OCI-LY1 (cell line): Measurements from ENCODE around the gene MEIOB.

Source experiments
- EZH2 ChIP-seq: fragments of 200-600 bp; sonication (generic), shearing (Covaris generic); IDR thresholded peaks from 2 replicates; pipeline ENCODE4 v1.8.0; 2017; ENCODE audit warnings: borderline replicate concordance, mixed run types, mild to moderate bottlenecking, antibody characterized with exemption, low read length, moderate library complexity, mixed read lengths
- TF ChIP-seq, protein P1 (sequence below): fragments of 200-600 bp; sonication (generic), shearing (Covaris generic); IDR thresholded peaks from 2 replicates; pipeline ENCODE4 v1.5.1; 2017; ENCODE audit warnings: mild to moderate bottlenecking, antibody characterized with exemption, low read length, moderate library complexity, mixed read lengths

DNA sequence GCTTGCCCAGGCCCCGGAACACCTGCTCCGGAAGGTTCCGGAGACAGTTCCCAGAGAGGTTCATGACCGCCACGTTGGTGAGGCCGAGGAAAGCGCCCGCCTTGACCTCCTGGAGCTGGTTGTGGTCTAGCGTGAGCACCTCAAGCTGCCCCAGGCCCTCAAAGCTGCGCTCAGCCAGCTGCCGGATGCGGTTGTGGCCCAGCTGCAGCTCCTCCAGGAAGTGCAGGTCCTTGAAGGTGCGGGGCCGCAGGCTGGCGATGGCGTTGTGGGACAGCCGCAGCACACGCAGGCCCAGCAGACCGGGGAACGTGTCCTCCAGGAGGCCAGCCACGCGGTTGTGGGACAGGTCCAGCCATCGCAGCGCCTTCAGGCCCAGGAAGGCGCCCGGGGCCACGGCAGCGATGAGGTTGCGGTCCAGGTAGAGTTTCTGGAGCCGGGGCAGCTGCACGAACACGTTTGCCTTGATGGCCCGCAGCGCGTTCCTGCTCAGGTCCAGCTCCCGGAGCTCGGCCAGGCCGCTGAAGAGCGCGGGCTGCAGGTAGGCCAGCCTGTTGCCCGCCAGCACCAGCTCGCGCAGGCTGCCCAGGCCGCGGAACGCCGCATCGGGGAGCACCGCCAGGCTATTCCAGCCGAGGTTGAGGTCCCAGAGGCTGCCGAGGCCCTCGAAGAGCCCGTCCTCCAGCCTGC is 80.6 kb downstream of the MEIOB start:
- TF ChIP-seq, protein P1, sequence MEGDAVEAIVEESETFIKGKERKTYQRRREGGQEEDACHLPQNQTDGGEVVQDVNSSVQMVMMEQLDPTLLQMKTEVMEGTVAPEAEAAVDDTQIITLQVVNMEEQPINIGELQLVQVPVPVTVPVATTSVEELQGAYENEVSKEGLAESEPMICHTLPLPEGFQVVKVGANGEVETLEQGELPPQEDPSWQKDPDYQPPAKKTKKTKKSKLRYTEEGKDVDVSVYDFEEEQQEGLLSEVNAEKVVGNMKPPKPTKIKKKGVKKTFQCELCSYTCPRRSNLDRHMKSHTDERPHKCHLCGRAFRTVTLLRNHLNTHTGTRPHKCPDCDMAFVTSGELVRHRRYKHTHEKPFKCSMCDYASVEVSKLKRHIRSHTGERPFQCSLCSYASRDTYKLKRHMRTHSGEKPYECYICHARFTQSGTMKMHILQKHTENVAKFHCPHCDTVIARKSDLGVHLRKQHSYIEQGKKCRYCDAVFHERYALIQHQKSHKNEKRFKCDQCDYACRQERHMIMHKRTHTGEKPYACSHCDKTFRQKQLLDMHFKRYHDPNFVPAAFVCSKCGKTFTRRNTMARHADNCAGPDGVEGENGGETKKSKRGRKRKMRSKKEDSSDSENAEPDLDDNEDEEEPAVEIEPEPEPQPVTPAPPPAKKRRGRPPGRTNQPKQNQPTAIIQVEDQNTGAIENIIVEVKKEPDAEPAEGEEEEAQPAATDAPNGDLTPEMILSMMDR: no peak
- no peak for TF ChIP-seq EZH2
